ENCODE results near the gene DIDO1. TPM values are rescaled to one million over a fixed set of nuclear protein-coding genes. Genes with fewer than 3 reads are reported as not detected.
"Not testable (repeated sequence)": the region's sequence is repeated elsewhere in the genome, so short reads cannot be mapped to it uniquely, and the experiment has no call there.

The DIDO1 gene
- total RNA-seq, 4 donors from 2014 or later = 49.5 to 75.8 (median 66.5) TPM

DNA sequence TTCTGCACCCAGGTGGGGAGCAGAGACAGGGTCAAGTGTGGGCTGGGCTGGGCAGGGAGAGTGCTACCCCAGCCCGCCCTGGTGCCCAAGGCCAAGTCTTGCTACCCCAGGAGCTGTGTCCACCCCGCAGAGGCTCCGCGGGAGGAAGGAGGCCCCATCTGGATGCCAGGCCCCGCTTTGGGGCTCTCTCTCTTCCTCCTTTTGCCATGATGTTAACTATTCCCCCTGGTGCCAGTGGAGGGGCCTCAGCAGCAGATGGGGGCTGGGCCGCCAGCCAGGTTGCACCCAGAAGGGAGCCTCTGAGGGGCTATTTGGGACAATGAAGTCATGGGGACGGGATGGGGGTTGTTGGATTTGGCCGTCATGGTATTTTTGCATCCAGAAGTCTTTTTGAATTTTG, 35.5 kb upstream of the DIDO1 start:
- Histone ChIP-seq H3K27me3 (no peaks in the 10 kb centered on the region), H3K4me1 (no peaks in the 10 kb centered on the region), H3K27ac (no peak overlapping the region), H3K36me3 (peaks cover 0 to 59% of the 10 kb centered on the region in 2 donors), H3K4me3 (no peak overlapping the region), H3K9me3 (no peaks in the 10 kb centered on the region)
- no peak for ATAC-seq
- TF ChIP-seq, protein P1, sequence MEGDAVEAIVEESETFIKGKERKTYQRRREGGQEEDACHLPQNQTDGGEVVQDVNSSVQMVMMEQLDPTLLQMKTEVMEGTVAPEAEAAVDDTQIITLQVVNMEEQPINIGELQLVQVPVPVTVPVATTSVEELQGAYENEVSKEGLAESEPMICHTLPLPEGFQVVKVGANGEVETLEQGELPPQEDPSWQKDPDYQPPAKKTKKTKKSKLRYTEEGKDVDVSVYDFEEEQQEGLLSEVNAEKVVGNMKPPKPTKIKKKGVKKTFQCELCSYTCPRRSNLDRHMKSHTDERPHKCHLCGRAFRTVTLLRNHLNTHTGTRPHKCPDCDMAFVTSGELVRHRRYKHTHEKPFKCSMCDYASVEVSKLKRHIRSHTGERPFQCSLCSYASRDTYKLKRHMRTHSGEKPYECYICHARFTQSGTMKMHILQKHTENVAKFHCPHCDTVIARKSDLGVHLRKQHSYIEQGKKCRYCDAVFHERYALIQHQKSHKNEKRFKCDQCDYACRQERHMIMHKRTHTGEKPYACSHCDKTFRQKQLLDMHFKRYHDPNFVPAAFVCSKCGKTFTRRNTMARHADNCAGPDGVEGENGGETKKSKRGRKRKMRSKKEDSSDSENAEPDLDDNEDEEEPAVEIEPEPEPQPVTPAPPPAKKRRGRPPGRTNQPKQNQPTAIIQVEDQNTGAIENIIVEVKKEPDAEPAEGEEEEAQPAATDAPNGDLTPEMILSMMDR (IDR thresholded peaks at IDR 0.05) = no peak
- no peak for TF ChIP-seq EP300 (IDR thresholded peaks at IDR 0.05)
- no peak for TF ChIP-seq POLR2A (IDR thresholded peaks at IDR 0.05)
- TF ChIP-seq POLR2AphosphoS5 (IDR thresholded peaks at IDR 0.05) = no peak
- WGBS, 2 donors (ENCODE audit: low coverage in 1 of 2) = 90% methylated on average over 4 of the region's 8 CpGs; no CpG with 5 or more reads in 1 of the 2 donors

DNA sequence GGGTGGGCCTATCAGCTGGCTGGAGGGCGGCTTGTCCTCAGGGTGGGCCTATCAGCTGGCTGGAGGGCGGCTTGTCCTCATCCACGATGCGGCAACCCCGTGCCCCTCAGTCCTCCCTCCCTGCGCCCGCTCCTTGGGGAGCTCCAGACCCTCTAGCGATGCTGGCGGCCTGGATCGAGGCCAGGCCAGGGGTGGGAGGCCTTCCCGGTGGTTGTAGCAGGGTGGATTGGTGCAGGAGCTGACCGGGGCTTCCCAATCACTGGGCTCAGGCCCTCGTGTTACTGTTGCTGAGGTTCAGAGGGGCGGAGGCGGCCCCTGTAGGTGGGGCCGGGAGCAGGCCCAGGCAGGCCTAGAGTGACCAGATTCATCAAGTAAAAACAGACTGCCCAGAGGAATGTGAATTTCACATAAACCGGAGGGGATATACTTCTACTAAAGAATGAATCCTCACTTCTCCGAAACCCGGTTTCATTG, 35.0 kb upstream of the DIDO1 start:
- no peak for ATAC-seq
- TF ChIP-seq, protein P1 (IDR thresholded peaks at IDR 0.05) = no peak
- TF ChIP-seq POLR2AphosphoS5 (IDR thresholded peaks at IDR 0.05) = no peak
- no peak for TF ChIP-seq EP300 (IDR thresholded peaks at IDR 0.05)
- Histone ChIP-seq H3K36me3 (peaks cover 0 to 59% of the 10 kb centered on the region in 2 donors), H3K27me3 (no peaks in the 10 kb centered on the region), H3K4me1 (no peaks in the 10 kb centered on the region), H3K4me3 (no peak overlapping the region), H3K27ac (no peak overlapping the region), H3K9me3 (no peaks in the 10 kb centered on the region)
- WGBS, 2 donors (ENCODE audit: low coverage in 1 of 2) = 95% methylated on average over 3 of the region's 19 CpGs; no CpG with 5 or more reads in 1 of the 2 donors

DNA sequence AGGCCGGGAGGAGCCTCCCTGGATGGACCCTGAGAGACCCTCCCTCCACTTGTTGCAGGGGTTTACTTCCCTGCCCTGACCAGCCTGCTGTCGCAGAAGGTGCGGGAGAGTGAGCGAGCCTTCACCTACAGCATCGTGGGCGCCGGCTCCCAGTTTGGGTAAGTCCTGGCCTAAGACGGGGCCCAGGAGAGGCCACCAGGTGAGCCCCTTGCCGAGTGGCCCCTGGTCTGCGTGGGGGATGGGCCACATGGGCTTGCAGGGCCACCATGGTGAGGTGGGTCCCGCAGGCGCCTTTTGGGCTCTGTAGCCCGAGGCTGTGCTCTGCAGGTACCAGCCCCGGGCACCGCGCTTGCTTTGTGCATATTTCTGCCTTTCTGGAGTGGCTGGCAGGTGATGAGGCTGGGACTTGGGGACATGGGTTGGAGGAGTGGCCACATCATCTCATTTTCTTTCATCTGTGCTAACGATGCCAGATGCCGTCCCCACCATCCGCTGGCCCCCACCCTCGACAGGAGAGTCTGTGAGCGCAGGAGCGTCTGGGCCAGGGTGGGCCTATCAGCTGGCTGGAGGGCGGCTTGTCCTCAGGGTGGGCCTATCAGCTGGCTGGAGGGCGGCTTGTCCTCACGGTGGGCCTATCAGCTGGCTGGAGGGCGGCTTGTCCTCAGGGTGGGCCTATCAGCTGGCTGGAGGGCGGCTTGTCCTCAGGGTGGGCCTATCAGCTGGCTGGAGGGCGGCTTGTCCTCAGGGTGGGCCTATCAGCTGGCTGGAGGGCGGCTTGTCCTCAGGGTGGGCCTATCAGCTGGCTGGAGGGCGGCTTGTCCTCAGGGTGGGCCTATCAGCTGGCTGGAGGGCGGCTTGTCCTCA, 34.4 kb upstream of the DIDO1 start:
- H3K36me3 ChIP-seq = peaks cover 0 to 59% of the 10 kb centered on the region in 2 donors
- ATAC-seq, H3K4me1 ChIP-seq, H3K27ac ChIP-seq, H3K9me3 ChIP-seq, H3K4me3 ChIP-seq, H3K27me3 ChIP-seq: not testable (repeated sequence)
- no CpG with 5 or more reads among the region's 31 CpGs for WGBS, 2 donors (ENCODE audit: low coverage in 1 of 2)

DNA sequence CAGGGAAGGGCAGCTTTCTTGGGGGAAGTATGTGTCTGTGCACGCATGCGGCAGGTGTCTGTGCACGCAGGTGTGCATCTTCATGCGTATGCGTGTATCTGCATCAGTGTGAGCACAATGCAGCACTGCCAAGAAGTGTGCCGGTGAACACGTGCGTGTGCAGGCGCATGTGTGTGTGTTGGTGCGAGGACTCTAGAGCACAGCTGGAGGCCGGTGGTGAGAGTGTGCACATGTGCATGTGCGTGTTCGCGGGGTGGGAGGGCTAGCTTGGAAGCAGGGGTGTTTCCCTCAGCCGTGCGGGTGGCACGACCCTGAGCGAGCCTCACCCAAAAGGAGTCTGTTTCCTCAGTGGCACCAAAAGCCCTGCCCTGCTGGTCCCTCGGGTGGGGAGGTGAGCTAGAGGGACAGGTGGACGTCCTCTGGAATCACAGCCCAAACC, 33.7 kb upstream of the DIDO1 start:
- Histone ChIP-seq H3K36me3 (peaks cover 0 to 53% of the 10 kb centered on the region in 2 donors), H3K27me3 (no peaks in the 10 kb centered on the region), H3K4me3 (no peak overlapping the region), H3K27ac (no peak overlapping the region), H3K4me1 (no peaks in the 10 kb centered on the region), H3K9me3 (no peaks in the 10 kb centered on the region)
- no peak for ATAC-seq
- 82 to 92% methylated on average over 5 to 7 of the region's 20 CpGs for WGBS, 2 donors (ENCODE audit: low coverage in 1 of 2)
- TF ChIP-seq POLR2AphosphoS5 (IDR thresholded peaks at IDR 0.05) (no peak), EP300 (IDR thresholded peaks at IDR 0.05) (no peak), POLR2A (IDR thresholded peaks at IDR 0.05) (no peak)
- TF ChIP-seq, protein P1 (IDR thresholded peaks at IDR 0.05) = no peak

DNA sequence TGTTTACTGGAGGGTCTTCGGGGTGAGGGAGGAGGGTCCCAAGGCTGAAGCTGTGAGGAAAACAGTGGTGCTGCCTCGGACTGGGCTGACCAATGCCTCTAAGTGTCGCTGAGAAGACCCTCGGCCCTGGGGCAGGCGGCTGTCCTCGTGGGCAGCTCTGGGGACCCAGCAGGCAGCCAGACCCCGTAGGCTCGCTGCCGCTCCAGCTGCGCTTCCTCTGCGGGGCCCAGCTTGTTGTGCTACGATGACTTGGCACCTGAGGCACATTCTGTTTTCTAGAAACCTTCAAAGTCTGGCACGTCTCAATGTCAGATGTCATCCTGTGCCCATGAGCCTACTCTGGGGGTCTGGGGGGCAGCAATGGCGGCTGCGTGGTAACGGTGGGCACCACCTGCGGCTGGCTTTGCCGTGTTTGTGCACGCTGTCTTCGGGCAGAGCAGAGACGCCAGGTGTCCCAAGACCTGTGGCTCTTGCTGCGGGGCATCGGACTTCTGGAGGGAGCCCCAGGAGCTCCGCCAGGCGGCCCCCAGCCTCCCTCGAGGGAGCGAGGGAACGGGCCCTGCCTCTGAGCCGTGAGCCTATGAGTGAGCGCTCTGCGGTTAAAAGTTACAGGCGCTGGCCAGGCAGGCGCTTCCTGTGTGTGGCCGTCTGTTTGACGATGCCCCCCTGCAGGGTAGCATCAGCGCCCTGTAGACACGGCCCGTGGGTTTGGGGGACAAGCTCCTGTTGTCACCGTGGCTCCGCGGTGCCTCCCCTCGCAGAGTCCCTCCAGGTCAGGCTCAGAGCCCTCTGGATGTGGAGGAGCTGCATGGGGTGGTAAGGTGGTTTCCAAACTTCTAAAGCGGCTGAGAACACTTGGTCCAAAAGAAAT, 33.0 kb upstream of the DIDO1 start:
- Histone ChIP-seq H3K36me3 (peaks cover 0 to 46% of the 10 kb centered on the region in 2 donors), H3K9me3 (no peaks in the 10 kb centered on the region), H3K27ac (no peak overlapping the region), H3K27me3 (no peaks in the 10 kb centered on the region), H3K4me3 (no peak overlapping the region), H3K4me1 (peaks cover 0 to 6% (median 4%) of the 10 kb centered on the region in 3 donors)
- no peak for ATAC-seq
- 30% methylated on average over 2 of the region's 43 CpGs; no CpG with 5 or more reads in 1 of the 2 donors for WGBS, 2 donors (ENCODE audit: low coverage in 1 of 2)
- TF ChIP-seq, protein P1 (IDR thresholded peaks at IDR 0.05) = no peak
- TF ChIP-seq POLR2AphosphoS5 (IDR thresholded peaks at IDR 0.05) (no peak), EP300 (IDR thresholded peaks at IDR 0.05) (no peak), POLR2A (IDR thresholded peaks at IDR 0.05) (no peak)
